Measurements from ENCODE around the gene ALG9. TPM values are rescaled to one million over a fixed set of nuclear protein-coding genes. Genes with fewer than 3 reads are reported as not detected.

The ALG9 gene
- total RNA-seq, 1 experiment from 2014 or later, result 28.8 TPM

DNA sequence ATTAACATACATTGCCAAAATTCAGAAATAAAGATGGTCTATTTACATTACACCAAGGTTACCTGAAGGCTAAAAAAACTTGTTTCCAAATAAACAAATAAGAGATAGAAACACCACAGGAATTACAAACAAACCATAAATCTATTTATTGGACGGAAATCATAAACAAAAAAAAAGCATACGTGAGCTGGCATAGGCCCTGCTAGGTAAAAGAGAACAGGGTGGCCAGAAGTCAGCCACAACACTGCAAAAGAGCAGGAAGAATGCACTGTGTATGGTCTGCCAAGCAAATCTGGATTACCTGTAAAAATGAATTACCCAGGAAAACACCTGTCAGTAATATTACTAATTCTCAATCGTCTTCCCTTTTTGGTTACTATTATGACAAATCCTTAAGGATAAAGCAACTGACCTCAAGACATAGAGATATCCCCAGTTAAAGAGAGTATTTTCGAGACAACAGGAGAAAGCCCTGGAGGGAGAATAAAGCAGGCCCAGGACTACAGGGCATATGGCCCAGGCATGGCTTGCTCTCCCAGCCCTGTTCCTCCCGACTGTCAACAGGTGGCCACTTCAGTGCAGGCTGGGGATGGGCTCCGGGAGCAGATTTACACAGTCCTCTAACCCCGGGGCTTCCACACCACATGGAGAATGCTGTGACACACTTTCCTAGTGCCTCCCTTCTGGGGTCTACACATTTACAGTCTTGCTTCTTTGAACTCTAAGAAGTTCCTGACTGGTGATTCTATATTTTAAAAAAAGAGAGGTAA lies 123.2 kb downstream of the ALG9 start:
- ChIA-PET POLR2A (interaction anchor here (0.7 to 3.5 kb wide), 3 partner anchors 9 to 19 kb away, joined by 3 to 15 read pairs (median 3); partner anchors contain the start of gene PPP2R1B), CTCF (no interaction called here)
- no peaks in the 10 kb centered on the region for H3K9me3 Mint-ChIP-seq (ENCODE audit: unreplicated experiment)
- no peak overlapping the region for H3K4me3 Mint-ChIP-seq (ENCODE audit: unreplicated experiment)
- BruUV-seq (replicated peaks), result no TSS peak
- peaks cover 24% of the 10 kb centered on the region for H3K4me1 Mint-ChIP-seq (ENCODE audit: insufficient read depth, unreplicated experiment)
- peaks cover 91% of the 10 kb centered on the region for H3K36me3 Mint-ChIP-seq (ENCODE audit: insufficient read depth, unreplicated experiment)
- no peaks in the 10 kb centered on the region for H3K27me3 Mint-ChIP-seq (ENCODE audit: insufficient read depth, unreplicated experiment)
- DNase-seq (ENCODE audit: unreplicated experiment), result no peak
- intact Hi-C loops (cut with micrococcal nuclease), result no loop called here
- no peak overlapping the region for H3K27ac Mint-ChIP-seq (ENCODE audit: low read depth, unreplicated experiment)
- TF ChIP-seq, protein P1, sequence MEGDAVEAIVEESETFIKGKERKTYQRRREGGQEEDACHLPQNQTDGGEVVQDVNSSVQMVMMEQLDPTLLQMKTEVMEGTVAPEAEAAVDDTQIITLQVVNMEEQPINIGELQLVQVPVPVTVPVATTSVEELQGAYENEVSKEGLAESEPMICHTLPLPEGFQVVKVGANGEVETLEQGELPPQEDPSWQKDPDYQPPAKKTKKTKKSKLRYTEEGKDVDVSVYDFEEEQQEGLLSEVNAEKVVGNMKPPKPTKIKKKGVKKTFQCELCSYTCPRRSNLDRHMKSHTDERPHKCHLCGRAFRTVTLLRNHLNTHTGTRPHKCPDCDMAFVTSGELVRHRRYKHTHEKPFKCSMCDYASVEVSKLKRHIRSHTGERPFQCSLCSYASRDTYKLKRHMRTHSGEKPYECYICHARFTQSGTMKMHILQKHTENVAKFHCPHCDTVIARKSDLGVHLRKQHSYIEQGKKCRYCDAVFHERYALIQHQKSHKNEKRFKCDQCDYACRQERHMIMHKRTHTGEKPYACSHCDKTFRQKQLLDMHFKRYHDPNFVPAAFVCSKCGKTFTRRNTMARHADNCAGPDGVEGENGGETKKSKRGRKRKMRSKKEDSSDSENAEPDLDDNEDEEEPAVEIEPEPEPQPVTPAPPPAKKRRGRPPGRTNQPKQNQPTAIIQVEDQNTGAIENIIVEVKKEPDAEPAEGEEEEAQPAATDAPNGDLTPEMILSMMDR (IDR thresholded peaks at IDR 0.05; ENCODE audit: unreplicated experiment), result no peak

DNA sequence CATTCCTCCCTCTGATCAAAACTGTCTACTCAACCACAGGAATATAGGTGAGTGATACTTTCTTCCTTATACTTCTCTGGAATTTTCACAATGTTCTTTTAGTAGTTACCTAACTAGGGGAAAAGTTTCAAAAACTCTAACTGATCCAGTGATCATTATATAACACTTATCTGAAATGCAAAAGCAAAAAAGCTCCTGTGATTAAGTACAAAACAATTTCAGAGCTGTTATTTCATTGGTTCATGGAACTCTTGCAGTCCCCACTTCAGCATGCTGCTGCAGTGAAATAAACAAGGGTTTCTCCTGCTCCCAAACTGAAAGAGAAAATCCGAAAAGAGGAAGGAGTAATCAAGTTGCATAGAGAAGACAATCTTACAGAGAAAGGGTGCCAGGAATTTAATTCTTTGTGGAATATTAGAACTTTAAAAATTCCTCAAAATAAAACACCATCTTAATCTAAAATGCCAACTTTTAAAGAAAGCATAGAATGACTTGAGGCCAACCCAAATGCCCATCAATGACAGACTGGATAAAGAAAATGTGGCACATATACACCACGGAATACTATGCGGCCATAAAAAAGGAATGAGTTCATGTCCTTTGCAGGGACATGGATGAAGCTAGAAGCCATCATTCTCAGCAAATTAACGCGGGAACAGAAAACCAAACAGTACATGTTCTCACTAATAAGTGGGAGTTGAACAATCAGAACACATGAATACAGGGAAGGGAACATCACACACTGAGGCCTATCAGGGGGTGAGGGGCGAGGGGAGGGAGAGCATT lies 125.5 kb downstream of the ALG9 start:
- ChIA-PET CTCF (interaction anchor here (0.6 to 1.0 kb wide), 2 partner anchors 19 to 32 kb away, joined by 3 to 4 read pairs; no protein-coding TSS in a partner anchor), POLR2A (interaction anchor here (0.7 to 3.5 kb wide), 3 partner anchors 11 to 21 kb away, joined by 3 to 15 read pairs (median 3); partner anchors contain the start of gene PPP2R1B)
- no TSS peak for BruUV-seq (replicated peaks)
- H3K36me3 Mint-ChIP-seq (ENCODE audit: insufficient read depth, unreplicated experiment), result peaks cover 90% of the 10 kb centered on the region
- H3K27me3 Mint-ChIP-seq (ENCODE audit: insufficient read depth, unreplicated experiment), result no peaks in the 10 kb centered on the region
- H3K4me3 Mint-ChIP-seq (ENCODE audit: unreplicated experiment), result peak overlapping the region; percentile 4
- DNase-seq (ENCODE audit: unreplicated experiment), result no peak
- TF ChIP-seq, protein P1 (IDR thresholded peaks at IDR 0.05; ENCODE audit: unreplicated experiment), result no peak
- intact Hi-C loops (cut with micrococcal nuclease), result no loop called here
- H3K9me3 Mint-ChIP-seq (ENCODE audit: unreplicated experiment), result no peaks in the 10 kb centered on the region
- H3K4me1 Mint-ChIP-seq (ENCODE audit: insufficient read depth, unreplicated experiment), result peaks cover 24% of the 10 kb centered on the region
- peak overlapping the region; percentile 90 for H3K27ac Mint-ChIP-seq (ENCODE audit: low read depth, unreplicated experiment)

DNA sequence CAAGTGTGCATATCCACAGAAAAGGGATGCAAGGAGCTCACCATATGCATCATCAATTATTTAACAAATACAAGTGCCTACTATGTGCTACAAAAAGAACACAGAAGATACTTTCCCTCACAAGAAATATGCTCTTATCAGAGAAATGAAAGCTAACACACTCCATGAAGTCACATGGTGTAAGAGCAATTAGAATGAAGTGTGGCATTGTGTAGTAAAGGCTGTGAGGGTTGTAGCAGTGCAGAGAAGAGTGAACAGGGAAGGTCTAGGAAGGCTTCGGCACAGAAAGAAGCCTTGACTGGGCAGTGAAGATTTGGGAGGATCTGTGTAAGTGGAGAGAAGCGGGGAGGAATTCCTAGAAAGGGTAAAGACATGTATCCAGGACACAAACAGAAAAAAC lies 127.7 kb downstream of the ALG9 start:
- BruUV-seq (replicated peaks), result no TSS peak
- ChIA-PET CTCF (interaction anchor here (0.9 kb wide), 1 partner anchor 33 kb away, joined by 3 read pairs; no protein-coding TSS in a partner anchor), POLR2A (interaction anchor here (1.4 to 1.8 kb wide), 2 partner anchors 11 to 21 kb away, joined by 4 to 11 read pairs; no protein-coding TSS in a partner anchor)
- H3K4me1 Mint-ChIP-seq (ENCODE audit: insufficient read depth, unreplicated experiment), result peaks cover 24% of the 10 kb centered on the region
- H3K27ac Mint-ChIP-seq (ENCODE audit: low read depth, unreplicated experiment), result peak overlapping the region; percentile 24
- H3K4me3 Mint-ChIP-seq (ENCODE audit: unreplicated experiment), result no peak overlapping the region
- DNase-seq (ENCODE audit: unreplicated experiment), result no peak
- intact Hi-C loops (cut with micrococcal nuclease), result no loop called here
- TF ChIP-seq, protein P1 (IDR thresholded peaks at IDR 0.05; ENCODE audit: unreplicated experiment), result no peak
- no peaks in the 10 kb centered on the region for H3K27me3 Mint-ChIP-seq (ENCODE audit: insufficient read depth, unreplicated experiment)
- no peaks in the 10 kb centered on the region for H3K9me3 Mint-ChIP-seq (ENCODE audit: unreplicated experiment)
- H3K36me3 Mint-ChIP-seq (ENCODE audit: insufficient read depth, unreplicated experiment), result peaks cover 91% of the 10 kb centered on the region

DNA sequence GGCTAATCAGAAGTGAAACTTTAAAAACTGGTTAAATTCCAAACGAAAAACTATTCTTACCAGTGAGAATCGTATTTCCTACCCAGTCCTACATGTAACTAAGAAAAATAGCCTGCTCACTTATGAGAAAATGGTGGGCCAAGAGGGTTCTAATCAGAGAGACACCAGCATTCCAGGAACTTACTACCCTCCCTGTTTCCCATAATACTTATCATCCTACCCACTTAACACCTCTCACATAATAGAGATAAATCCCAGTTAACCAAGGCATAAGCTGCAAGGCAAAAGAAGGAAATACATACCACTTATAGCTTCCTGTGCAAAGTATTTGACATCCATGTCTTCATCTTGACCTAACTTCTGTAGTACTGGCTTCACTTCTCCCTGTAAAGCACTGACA lies 129.6 kb downstream of the ALG9 start:
- DNase-seq (ENCODE audit: unreplicated experiment), result no peak
- H3K4me3 Mint-ChIP-seq (ENCODE audit: unreplicated experiment), result no peak overlapping the region
- no peak overlapping the region for H3K27ac Mint-ChIP-seq (ENCODE audit: low read depth, unreplicated experiment)
- peaks cover 22% of the 10 kb centered on the region for H3K4me1 Mint-ChIP-seq (ENCODE audit: insufficient read depth, unreplicated experiment)
- H3K9me3 Mint-ChIP-seq (ENCODE audit: unreplicated experiment), result no peaks in the 10 kb centered on the region
- ChIA-PET POLR2A (interaction anchor here (0.7 to 1.8 kb wide), 4 partner anchors 13 to 23 kb away, joined by 3 to 11 read pairs (median 4); no protein-coding TSS in a partner anchor), CTCF (interaction anchor here (0.6 kb wide), 1 partner anchor 15 kb away, joined by 3 read pairs; no protein-coding TSS in a partner anchor)
- H3K36me3 Mint-ChIP-seq (ENCODE audit: insufficient read depth, unreplicated experiment), result peaks cover 85% of the 10 kb centered on the region
- intact Hi-C loops (cut with micrococcal nuclease), result no loop called here
- no peaks in the 10 kb centered on the region for H3K27me3 Mint-ChIP-seq (ENCODE audit: insufficient read depth, unreplicated experiment)
- TF ChIP-seq, protein P1 (IDR thresholded peaks at IDR 0.05; ENCODE audit: unreplicated experiment), result no peak
- BruUV-seq (replicated peaks), result no TSS peak
